OCI-LY1 (cell line): ENCODE measurements around the gene MMP24OS.

Source experiments
- EZH2 ChIP-seq: fragments of 200-600 bp; sonication (generic), shearing (Covaris generic); IDR thresholded peaks from 2 replicates; pipeline ENCODE4 v1.8.0; 2017; ENCODE audit warnings: borderline replicate concordance, mixed run types, mild to moderate bottlenecking, antibody characterized with exemption, low read length, moderate library complexity, mixed read lengths
- TF ChIP-seq, protein P1 (sequence below): fragments of 200-600 bp; sonication (generic), shearing (Covaris generic); IDR thresholded peaks from 2 replicates; pipeline ENCODE4 v1.5.1; 2017; ENCODE audit warnings: mild to moderate bottlenecking, antibody characterized with exemption, low read length, moderate library complexity, mixed read lengths

DNA sequence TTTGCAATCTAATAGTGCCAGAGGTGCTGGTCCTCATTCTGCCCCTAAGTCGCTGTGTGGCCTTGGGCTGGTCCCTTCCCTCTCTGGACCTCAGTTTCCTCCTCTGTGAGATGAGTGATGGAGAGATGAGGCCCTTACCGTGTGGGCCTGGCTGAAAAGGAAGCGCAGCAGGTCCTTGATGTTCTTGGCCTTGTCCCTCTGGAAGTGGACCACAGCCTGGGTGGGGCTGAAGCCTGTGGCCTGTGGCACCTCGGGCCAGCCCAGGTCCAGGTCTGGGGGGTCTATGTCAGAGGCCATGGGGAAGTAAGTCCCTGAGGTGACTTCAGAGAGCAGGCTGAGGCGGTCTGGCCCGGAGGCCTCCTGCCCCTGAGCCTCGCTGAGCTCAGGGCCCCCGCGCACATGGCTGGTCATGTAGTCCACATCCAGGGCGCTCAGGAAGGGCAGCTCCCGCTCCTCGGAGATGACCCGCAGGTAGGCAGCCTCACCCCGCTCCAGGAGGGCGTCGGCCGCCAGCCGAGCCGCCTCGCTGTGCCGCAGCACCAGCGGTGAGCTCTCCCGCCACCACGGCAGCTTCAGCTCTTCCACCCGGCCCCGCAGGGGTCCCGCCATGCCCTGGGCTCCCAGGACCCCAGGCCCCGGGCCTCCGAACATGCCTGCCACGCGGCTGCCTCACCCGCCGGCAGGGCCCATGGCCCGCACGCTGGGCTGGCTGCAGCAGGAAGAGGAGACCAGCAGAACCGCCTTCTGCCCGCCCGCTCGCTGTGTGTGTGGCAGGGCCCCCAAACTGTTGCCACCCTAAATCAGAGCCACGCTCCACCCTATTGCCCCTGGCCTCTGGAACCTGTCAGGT, 14.0 kb upstream of the MMP24OS start, which contains the start of gene FAM83C:
- no peak for TF ChIP-seq EZH2
- TF ChIP-seq, protein P1, sequence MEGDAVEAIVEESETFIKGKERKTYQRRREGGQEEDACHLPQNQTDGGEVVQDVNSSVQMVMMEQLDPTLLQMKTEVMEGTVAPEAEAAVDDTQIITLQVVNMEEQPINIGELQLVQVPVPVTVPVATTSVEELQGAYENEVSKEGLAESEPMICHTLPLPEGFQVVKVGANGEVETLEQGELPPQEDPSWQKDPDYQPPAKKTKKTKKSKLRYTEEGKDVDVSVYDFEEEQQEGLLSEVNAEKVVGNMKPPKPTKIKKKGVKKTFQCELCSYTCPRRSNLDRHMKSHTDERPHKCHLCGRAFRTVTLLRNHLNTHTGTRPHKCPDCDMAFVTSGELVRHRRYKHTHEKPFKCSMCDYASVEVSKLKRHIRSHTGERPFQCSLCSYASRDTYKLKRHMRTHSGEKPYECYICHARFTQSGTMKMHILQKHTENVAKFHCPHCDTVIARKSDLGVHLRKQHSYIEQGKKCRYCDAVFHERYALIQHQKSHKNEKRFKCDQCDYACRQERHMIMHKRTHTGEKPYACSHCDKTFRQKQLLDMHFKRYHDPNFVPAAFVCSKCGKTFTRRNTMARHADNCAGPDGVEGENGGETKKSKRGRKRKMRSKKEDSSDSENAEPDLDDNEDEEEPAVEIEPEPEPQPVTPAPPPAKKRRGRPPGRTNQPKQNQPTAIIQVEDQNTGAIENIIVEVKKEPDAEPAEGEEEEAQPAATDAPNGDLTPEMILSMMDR: no peak
